ENCODE results near the gene GCC2.
A peak's percentile ranks its signal among the peaks of the same experiment; 100 is the strongest.
"Not testable (repeated sequence)": the region's sequence is repeated elsewhere in the genome, so short reads cannot be mapped to it uniquely, and the experiment has no call there.

The GCC2 gene

GRCh38 chr2:108525258-108525657 is 76.3 kb downstream of the GCC2 start:
- not testable (repeated sequence) for DNase-seq

GRCh38 chr2:108531674-108532055 is 82.7 kb downstream of the GCC2 start:
- no peak for DNase-seq

GRCh38 chr2:108533832-108534583 is 85.0 kb downstream of the GCC2 start, which contains the start of gene LIMS1:
LIMS1 (plus strand) TSS chr2:108534470; CDS start chr2:108534563, 93 bp downstream.
- peak; percentile 38 for DNase-seq

GRCh38 chr2:108534584-108535356 is 85.8 kb downstream of the GCC2 start:
- no peak for DNase-seq

- DNase-seq = no peak
Observed at GRCh38 chr2:108535357-108535631, 86.3 kb downstream of the GCC2 start.

GRCh38 chr2:108536133-108536780 is 87.3 kb downstream of the GCC2 start:
- no peak for DNase-seq

- no peak for DNase-seq
Observed at GRCh38 chr2:108536911-108537310, 87.9 kb downstream of the GCC2 start.

- DNase-seq = no peak
Observed at GRCh38 chr2:108538000-108538625, 89.1 kb downstream of the GCC2 start.

GRCh38 chr2:108541451-108541850 is 92.4 kb downstream of the GCC2 start:
- no peak for DNase-seq

- no peak for DNase-seq
Observed at GRCh38 chr2:108542071-108542470, 93.1 kb downstream of the GCC2 start.

- DNase-seq = no peak
Observed at GRCh38 chr2:108547606-108548005, 98.6 kb downstream of the GCC2 start.

GRCh38 chr2:108548208-108549003 is 99.4 kb downstream of the GCC2 start:
- no peak for DNase-seq

GRCh38 chr2:108552566-108552965 is 103.6 kb downstream of the GCC2 start:
- no peak for DNase-seq

GRCh38 chr2:108553209-108553919 is 104.4 kb downstream of the GCC2 start:
- no peak for DNase-seq

GRCh38 chr2:108554528-108554927 is 105.5 kb downstream of the GCC2 start:
- no peak for DNase-seq

GRCh38 chr2:108555572-108555971 is 106.6 kb downstream of the GCC2 start:
- DNase-seq = no peak

- not testable (repeated sequence) for DNase-seq
Observed at GRCh38 chr2:108556581-108556980, 107.6 kb downstream of the GCC2 start.
